CD4-positive, alpha-beta T cell treated with Interleukin-6 for 4 hours (primary cell): ENCODE results near the gene ABCE1.
A peak's percentile ranks its signal among the peaks of the same experiment; 100 is the strongest.

ENCODE experiments used
- DNase-seq: peaks from one replicate; pipeline ENCODE4 v3.0.0-alpha.2; 2020; ENCODE audit warnings: mixed read lengths

Gene ABCE1

DNA sequence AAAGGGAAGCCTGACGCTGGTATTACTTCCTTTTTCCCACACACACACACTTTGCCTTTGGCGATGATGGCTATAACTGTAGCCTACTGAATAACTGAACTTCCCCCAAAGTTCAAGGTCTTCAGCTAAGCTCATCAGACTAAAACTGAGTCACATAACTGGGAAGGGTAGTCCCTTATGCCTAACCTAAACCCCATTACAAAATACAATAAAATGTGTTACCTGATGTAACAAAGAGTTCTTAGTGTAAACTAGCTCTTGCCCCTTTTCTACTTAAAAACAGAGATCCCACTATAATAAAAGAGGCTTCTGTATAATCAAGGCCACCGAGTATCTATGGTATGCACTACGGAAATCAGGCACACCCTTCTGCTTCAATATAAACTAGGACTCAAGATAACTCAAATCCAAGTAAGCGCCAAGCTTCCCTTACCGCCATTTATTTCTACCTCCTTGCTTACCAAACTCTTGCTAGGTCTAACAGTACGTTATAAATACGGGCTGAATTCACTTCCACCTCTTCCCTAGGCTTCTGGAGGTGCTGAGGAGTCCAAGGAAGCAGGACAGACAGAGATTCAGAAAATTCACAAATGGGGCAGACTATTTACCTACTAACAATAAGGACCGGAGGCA is 79.9 kb downstream of the ABCE1 start:
- DNase-seq, result no peak

DNA sequence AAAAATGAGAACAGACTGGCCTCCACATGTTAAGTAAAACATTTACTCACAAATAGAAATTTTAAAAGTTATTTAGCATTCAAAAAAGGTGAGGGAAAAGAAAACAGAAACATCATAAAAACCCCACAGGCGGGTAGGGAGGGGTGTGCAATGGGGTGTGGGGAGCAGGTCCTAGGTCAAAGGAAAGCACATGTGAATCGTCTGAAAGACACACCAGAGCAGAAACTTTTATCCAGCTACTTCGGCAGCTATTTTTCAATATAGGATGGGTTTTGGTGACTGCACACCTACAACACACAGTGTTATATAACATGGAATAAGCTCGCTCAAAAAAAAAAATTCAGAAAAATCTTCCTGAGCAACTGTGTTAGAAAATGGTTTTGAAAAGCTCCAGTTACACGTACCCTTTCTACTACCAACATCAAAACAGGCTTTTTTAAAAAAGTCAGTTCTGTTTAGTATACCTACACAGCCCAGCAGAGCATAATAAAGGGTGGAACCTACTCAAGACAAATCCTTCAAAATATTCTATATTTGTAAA is 80.7 kb downstream of the ABCE1 start:
- peak; percentile 15 for DNase-seq
